ENCODE measurements around the gene CPAMD8. TPM values are rescaled to one million over a fixed set of nuclear protein-coding genes. Genes with fewer than 3 reads are reported as not detected.
"Not testable (repeated sequence)": the region's sequence is repeated elsewhere in the genome, so short reads cannot be mapped to it uniquely, and the experiment has no call there.

Gene CPAMD8
- total RNA-seq, 1 donor from 2014 or later: 54.3 TPM

DNA sequence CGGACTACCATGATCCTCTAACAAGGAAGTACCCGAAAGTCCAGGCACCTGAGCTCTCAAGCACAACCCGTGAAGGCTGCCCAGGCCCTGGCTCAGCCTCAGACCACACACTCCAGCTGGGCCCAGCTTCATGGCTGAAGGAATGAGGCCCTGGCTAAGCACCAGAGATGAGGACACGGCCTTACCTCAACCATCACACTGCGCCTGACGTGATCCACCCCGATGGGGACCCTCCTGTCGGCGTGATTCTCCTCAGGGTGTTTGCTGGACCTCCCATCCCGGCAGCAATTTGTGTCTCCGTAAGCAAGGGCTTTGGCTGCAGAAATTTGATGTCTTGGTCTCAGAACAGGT is 81.3 kb downstream of the CPAMD8 start:
- Histone ChIP-seq H3K36me3 (no peaks in the 10 kb centered on the region), H3K9me3 (no peaks in the 10 kb centered on the region), H3K4me1 (no peaks in the 10 kb centered on the region), H3K4me3 (no peak overlapping the region), H3K27me3 (ENCODE audit: low read depth) (no peaks in the 10 kb centered on the region), H3K27ac (no peak overlapping the region)
- intact Hi-C loops (cut with DNase I): no loop called here
- no peak for ATAC-seq
- no peak for DNase-seq
- TF ChIP-seq, protein P1, sequence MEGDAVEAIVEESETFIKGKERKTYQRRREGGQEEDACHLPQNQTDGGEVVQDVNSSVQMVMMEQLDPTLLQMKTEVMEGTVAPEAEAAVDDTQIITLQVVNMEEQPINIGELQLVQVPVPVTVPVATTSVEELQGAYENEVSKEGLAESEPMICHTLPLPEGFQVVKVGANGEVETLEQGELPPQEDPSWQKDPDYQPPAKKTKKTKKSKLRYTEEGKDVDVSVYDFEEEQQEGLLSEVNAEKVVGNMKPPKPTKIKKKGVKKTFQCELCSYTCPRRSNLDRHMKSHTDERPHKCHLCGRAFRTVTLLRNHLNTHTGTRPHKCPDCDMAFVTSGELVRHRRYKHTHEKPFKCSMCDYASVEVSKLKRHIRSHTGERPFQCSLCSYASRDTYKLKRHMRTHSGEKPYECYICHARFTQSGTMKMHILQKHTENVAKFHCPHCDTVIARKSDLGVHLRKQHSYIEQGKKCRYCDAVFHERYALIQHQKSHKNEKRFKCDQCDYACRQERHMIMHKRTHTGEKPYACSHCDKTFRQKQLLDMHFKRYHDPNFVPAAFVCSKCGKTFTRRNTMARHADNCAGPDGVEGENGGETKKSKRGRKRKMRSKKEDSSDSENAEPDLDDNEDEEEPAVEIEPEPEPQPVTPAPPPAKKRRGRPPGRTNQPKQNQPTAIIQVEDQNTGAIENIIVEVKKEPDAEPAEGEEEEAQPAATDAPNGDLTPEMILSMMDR (IDR thresholded peaks at IDR 0.05): no peak

DNA sequence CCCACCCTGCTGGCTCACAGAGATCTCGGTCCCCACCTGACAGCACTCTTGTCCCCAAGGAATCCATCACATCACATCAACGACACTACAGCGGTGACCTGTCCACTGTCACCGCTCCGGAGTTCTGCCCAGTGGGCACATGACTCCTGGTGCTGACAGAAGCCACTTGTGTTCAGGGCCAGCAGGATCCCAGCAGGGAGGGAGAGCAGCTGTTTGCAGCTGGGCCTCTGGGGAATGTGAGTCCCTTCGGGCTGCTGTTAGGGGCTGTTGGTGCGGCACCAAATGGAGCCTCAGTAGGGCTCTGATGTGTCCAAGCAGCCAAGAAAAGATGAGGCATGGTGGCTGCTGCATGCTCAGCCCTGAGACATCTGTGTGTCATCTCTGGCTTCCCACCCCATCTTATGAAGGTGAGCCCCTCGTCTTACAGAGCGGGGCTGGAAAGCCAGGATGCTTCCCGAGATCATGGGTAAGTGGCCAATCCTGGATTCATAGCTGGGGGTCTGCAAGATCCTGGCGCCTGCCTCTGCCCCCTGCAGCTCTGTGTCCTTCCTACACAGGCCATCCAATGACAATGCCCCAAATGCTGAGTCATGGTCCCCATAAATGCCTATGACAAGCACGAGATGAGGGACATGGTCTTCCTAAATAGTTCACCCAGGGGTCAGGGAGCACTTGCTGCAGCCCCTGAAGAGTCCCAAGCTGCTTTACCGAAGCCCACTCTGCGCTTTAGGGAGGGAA is 81.8 kb downstream of the CPAMD8 start:
- Histone ChIP-seq H3K27ac (no peak overlapping the region), H3K36me3 (no peaks in the 10 kb centered on the region), H3K4me3 (no peak overlapping the region), H3K9me3 (no peaks in the 10 kb centered on the region), H3K27me3 (ENCODE audit: low read depth) (no peaks in the 10 kb centered on the region), H3K4me1 (no peaks in the 10 kb centered on the region)
- TF ChIP-seq, protein P1 (IDR thresholded peaks at IDR 0.05): no peak
- ATAC-seq (no peak), DNase-seq (no peak)
- intact Hi-C loops (cut with DNase I): no loop called here

DNA sequence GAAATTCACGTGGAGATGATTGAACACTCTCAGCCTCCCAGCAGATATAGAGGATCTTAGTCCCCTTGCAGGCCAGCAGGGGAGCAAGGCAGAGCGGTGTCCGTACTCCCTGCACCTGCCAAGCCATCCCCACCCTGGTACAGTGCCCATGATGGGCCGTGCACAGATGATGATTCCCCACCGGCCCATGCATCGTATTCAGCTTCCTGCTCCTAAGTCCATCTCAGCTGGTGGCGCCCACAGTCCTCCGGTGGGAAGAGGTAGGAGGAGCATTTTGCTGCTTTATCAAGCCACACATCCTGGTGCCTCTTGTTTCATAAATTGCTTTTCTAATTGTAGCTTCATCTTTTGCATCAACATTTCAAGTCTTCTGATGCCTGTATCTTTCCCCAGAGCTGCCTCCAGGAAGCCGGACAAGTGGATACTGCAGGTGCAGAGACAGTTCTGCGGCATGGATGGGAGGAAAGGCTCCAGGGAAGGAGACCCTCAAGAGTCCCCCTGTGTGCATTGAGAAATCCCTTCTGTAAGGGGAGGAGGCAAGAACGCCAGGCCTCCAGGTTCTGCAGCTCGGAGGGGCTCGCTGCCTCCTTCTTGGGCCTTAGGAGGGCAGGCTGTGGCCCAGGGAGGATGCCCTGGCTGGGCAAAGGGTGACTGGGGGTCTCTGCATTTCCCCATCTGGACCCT is 82.5 kb downstream of the CPAMD8 start:
- TF ChIP-seq, protein P1 (IDR thresholded peaks at IDR 0.05): no peak
- intact Hi-C loops (cut with DNase I): no loop called here
- Histone ChIP-seq H3K27ac (no peak overlapping the region), H3K27me3 (ENCODE audit: low read depth) (no peaks in the 10 kb centered on the region), H3K9me3 (no peaks in the 10 kb centered on the region), H3K4me1 (no peaks in the 10 kb centered on the region), H3K4me3 (no peak overlapping the region), H3K36me3 (no peaks in the 10 kb centered on the region)
- ATAC-seq (no peak), DNase-seq (no peak)

DNA sequence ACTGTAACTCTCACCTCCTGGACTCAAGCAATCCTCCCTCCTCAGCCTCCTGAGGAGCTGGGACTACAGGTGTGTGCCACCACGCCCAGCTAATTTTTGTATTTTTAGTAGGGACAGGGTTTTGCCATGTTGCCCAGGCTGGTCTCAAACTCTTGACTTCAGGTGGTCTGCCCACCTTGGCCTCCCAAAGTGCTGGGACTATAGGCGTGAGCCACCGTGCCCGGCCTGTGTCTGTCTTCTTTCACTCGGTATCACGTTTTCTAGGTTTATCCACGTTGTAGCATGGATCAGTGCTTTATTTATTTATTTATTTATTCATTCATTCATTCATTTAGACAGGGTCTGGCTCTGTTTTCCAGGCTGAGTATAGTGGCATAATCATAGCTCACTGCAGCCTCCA is 83.5 kb downstream of the CPAMD8 start:
- ATAC-seq; H3K4me3 ChIP-seq; H3K36me3 ChIP-seq; intact Hi-C loops (cut with DNase I); H3K9me3 ChIP-seq; H3K4me1 ChIP-seq; H3K27me3 ChIP-seq (ENCODE audit: low read depth); DNase-seq; H3K27ac ChIP-seq: not testable (repeated sequence)

DNA sequence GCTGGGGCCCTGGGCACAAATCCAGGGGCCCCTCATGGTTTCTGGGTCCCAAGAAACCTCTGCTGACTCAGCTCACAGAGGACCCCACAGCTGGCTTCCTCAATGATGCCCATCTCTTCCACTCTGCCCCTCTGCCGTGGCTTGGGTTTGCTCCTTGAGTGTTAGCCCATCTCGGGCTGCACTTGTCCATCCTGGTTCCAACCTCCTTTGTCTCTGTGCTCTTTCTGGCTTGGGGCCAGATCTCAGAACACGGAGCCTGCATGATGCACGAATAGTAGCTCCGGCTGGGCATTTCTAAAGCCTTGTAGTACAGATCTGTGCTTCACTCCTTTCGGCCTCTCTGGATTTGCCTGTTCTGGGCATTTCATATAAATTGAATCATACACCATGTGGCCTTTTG is 84.0 kb downstream of the CPAMD8 start:
- intact Hi-C loops (cut with DNase I): no loop called here
- no peak for ATAC-seq

DNA sequence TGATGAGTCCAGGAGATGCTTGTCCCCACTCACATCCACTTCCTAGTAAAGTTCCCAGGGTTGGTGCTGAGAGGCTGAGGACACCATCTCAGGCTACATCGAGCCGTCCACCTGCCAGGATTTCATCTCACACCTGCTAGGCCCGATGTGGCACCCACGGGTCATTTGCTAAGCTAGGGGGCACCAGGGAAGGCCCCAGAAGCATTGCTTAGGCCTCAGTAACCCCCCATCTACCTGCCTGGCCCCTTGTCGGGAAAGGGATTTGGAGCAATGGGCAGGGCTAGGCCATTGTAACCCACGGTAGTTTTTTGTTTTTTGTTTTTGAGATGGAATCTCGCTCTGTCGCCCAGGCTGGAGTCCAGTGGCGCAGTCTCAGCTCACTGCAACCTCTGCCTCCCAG is 86.0 kb downstream of the CPAMD8 start:
- Histone ChIP-seq H3K9me3 (no peaks in the 10 kb centered on the region), H3K4me3 (no peak overlapping the region), H3K27me3 (ENCODE audit: low read depth) (no peaks in the 10 kb centered on the region), H3K27ac (no peak overlapping the region), H3K4me1 (no peaks in the 10 kb centered on the region), H3K36me3 (no peaks in the 10 kb centered on the region)
- DNase-seq (no peak), ATAC-seq (no peak)
- TF ChIP-seq, protein P1 (IDR thresholded peaks at IDR 0.05): no peak
- intact Hi-C loops (cut with DNase I): no loop called here

More for the DNA sequence above, 84.0 kb downstream of the CPAMD8 start:
- H3K27ac ChIP-seq: no peak overlapping the region
- no peaks in the 10 kb centered on the region for H3K9me3 ChIP-seq
- H3K4me1 ChIP-seq: no peaks in the 10 kb centered on the region
- TF ChIP-seq, protein P1 (IDR thresholded peaks at IDR 0.05): no peak
- no peak for DNase-seq
- no peaks in the 10 kb centered on the region for H3K27me3 ChIP-seq (ENCODE audit: low read depth)
- H3K4me3 ChIP-seq: no peak overlapping the region
- no peaks in the 10 kb centered on the region for H3K36me3 ChIP-seq

DNA sequence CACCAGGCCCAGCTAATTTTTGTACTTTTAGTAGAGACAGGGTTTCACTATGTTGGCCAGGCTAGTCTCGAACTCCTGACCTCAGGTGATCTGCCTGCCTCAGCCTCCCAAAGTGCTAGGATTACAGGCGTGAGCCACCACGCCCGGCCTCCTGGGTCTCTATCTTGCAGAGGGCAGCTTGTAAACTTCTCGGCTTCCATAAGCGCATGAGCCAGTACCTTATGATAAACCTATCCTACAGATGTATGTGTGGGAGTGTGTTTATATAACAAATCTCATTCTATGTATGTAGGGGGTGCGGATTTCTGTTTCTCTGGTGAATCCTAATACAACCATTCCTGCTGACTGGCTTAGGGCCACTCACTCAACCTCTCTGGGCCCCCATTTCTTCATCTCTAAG is 86.5 kb downstream of the CPAMD8 start:
- intact Hi-C loops (cut with DNase I); H3K9me3 ChIP-seq; H3K27me3 ChIP-seq (ENCODE audit: low read depth); H3K36me3 ChIP-seq; H3K27ac ChIP-seq; ATAC-seq; H3K4me3 ChIP-seq; H3K4me1 ChIP-seq; DNase-seq: not testable (repeated sequence)

Data from lower lobe of right lung (tissue), 2 donors.